Mononuclear cell (primary cell): ENCODE data around the gene UBE2S. TPM values are rescaled to one million over a fixed set of nuclear protein-coding genes. Genes with fewer than 3 reads are reported as not detected.
A peak's percentile ranks its signal among the peaks of the same experiment; 100 is the strongest.

Experiments used
- H3K27me3 ChIP-seq: 2 replicates; pipeline ENCODE4 v1.6.0; 2011; ENCODE audit warnings: low read length, control low read depth; ENCODE audit not compliant: insufficient read depth
- H3K4me1 ChIP-seq: 2 replicates; pipeline ENCODE4 v1.5.1; 2011; ENCODE audit warnings: mild to moderate bottlenecking, low read length, control low read depth; ENCODE audit not compliant: insufficient read depth
- H3K4me3 ChIP-seq: 2 replicates; pipeline ENCODE4 v1.5.1; 2011; ENCODE audit warnings: mild to moderate bottlenecking, low read length, moderate library complexity
- H3K9me3 ChIP-seq: 2 replicates; pipeline ENCODE4 v1.5.1; 2011; ENCODE audit warnings: low read depth, mild to moderate bottlenecking, control low read depth, low read length
- total RNA-seq: library from RNA; depleted of rRNA; stranded (reverse); fragments of >200 nt; gene quantifications from one replicate; pipeline ENCODE4 v1.2.3, GENCODE V29; 2012

Gene UBE2S
- total RNA-seq, 1 donor, result 20.7 TPM

DNA sequence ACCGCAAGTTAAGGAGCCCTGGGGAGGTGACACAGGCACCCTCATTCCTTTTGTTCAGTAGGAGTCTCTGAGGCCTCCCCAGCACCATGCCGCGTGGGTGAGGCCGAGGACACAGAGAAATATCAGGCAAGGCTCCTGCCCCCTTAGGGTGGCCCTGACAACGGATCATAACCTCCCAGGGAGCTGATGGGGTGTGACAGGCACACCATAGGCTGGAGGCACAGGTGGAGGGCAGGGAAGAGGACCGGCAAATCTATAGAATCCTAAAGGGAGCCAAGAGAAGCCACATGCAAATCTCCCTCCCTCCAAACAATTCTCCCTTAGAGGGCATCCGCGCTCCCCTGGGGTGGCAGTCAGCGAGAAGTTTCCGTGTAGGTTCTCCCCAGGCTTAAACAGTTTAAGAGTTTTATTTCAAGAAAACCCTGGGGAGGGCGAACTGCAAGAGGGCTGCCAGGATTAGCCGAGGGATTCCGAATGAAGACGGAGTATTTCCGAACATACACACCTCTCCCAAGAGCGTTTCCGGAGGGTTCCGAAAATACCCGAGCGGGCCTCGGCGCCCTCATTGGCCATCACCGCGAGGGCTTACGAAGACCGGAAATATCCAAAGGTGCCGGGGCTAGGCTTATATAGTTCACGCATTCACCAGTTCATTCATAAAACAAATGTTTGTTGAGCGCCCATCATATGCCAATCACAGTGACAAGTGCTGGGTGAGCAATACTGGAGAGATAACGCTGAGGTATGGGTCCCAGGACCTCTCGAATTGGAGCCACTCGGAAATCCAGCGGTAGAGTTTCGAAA is 22.5 kb downstream of the UBE2S start:
- H3K9me3 ChIP-seq, result no peaks in the 10 kb centered on the region
- H3K4me3 ChIP-seq, result peak overlapping the region; percentile 97
- no peaks in the 10 kb centered on the region for H3K27me3 ChIP-seq
- peaks cover 56% of the 10 kb centered on the region for H3K4me1 ChIP-seq

DNA sequence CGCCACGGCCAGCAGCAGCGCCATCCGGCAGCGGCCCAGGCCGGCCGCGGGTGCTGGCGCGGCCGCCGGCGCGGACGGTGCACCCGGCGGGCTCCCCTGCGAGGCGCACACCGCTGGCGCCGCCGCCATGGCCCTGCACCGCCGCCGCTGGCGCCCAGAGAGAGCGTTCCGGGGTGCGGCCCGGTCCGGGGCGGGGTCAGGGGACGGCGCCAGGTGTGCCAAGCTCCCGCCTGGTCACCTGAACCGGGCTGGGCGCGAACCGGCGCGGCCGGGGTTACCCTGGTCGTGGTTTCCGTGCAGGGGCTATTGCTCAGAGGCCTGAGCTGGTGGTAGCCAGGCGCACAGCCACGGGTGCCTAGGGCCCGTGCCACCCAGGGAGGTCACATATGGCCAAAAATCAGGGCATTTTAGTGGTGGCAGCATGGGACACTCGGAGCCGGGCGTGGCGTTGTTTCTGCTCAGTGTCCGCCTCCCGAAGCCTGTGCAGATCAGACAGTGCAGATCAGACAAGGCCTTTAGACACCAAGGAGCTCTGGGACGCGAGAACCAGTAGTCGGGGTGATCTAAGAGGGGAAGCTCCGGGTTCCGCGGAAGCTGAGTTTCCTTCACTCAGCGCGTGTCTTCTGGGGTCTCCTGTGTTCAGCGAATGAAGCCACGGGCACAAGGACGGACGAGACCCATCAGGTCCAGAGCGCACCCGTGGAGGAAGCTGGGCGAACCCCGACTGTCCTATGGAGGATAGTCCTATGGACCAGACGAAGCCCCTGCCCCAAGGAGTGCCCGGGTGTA is 23.3 kb downstream of the UBE2S start, which contains the start of gene TMEM238:
Gene TMEM238, minus strand, starts transcription at position 162 of the 789 bp plus-strand sequence. Its CDS starts 33 bp downstream, at position 129.
- H3K4me1 ChIP-seq, result peaks cover 49% of the 10 kb centered on the region
- no peaks in the 10 kb centered on the region for H3K9me3 ChIP-seq
- H3K27me3 ChIP-seq, result no peaks in the 10 kb centered on the region
- H3K4me3 ChIP-seq, result peak within 1 kb of the TSS; percentile 97

DNA sequence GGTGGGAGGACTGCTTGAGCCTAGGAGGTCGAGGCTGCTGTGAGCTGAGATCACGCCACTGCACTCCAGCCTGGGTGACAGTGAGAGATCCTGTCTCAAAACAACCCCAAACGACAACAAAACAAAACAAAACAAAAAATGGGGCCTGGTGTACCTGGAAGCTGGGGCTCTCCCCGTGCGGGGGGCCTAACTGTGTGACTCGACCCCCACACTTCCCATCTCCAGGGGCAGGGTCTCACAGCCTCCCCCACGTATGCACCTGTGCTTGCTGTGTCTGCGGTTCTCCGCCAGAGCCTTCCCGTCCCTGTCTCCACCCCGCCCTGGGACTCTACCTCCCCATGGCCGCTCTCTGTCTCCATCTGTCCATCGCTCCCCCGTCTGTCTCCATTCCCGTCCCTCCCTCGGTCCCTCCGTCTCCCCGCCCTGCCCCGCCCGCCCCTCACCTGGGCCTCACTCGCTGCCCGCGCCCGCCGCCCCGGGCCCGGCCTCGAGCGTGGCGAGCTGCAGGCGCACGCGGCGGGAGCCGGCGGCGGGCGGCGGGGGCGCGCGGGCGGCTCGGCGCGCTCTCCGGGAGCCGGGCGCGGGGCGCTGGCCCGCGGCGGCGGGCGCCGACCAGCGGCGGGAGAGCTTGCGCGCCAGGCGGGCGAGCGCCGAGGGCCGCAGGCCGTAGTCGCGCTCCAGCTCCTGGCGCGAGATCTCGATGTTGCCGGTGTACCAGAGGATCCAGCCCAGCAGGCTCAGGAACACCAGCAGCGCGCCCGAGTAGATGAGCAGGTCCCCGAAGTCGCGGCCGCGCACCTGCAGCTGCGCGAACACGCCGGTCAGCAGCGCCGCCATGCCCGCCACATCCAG is 24.1 kb downstream of the UBE2S start:
- Histone ChIP-seq H3K4me3 (peak overlapping the region; percentile 38), H3K9me3 (no peaks in the 10 kb centered on the region), H3K4me1 (peaks cover 41% of the 10 kb centered on the region), H3K27me3 (no peaks in the 10 kb centered on the region)

DNA sequence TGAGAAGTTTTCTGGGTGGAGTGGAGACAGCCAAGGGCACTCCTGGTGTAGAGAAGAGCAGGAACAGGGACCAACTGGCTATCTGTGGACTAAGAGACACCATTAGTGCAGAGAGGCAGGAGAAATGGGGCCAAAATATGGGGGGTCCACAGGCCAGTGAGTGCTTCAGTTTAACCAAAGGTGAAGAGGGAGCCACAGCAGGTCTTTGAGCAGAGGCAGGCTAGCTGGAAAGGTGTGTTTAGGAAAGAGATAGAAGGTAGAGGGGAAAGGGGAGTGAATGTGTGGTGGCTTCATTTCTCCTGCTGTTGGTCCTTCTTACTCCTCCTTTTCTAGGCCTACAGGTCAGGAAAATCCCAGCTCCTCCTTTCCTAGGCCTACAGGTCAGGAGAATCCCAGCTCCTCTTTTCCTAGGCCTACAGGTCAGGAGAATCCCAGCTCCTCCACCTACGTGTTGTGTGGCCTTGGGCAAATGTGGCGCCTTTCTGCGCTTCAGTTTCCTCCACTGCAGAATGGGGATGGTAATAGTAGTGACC is 25.0 kb downstream of the UBE2S start:
- H3K27me3 ChIP-seq, result no peaks in the 10 kb centered on the region
- H3K9me3 ChIP-seq, result no peaks in the 10 kb centered on the region
- H3K4me3 ChIP-seq, result no peak overlapping the region
- peaks cover 32% of the 10 kb centered on the region for H3K4me1 ChIP-seq

DNA sequence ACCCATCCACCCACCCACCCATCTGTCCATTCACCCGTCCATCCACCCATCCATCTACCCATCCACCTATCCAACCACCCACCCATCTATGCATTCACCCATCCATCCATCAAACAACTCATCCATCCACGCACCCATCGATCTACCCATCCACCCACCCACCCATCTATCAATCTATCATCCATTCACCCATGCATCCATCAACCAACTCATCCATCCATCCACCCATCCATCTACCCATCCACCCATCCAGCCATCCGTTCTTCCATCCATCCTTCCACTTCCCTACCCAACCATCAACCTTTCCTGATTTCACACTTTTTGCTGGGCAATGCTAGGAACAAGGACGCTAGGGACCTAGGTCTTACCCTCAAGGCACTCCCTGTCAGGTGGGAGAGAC is 25.6 kb downstream of the UBE2S start:
- Histone ChIP-seq H3K9me3 (no peaks in the 10 kb centered on the region), H3K27me3 (no peaks in the 10 kb centered on the region), H3K4me3 (no peak overlapping the region), H3K4me1 (peaks cover 26% of the 10 kb centered on the region)

DNA sequence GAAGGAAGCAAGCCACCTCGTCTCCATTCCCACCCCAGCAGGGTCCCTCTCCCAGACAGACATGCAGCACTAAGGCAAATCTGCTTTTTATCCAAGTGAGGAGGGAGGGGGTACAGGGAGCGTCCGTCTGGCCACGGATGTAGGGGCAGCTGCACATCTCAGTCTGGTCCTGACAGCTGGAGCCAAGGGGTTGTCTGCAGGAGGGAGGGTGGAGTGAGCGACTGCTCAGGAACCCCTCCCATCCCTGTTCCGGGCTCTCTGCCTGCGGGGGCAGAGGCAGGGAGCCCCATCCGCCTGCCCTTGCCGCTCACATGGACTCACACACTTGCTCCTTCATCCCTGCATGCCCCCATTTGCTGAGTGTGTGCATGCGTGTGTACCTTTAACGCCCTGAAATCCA is 28.4 kb downstream of the UBE2S start:
- H3K4me3 ChIP-seq, result no peak overlapping the region
- H3K9me3 ChIP-seq, result no peaks in the 10 kb centered on the region
- H3K4me1 ChIP-seq, result peaks cover 10% of the 10 kb centered on the region
- H3K27me3 ChIP-seq, result peaks cover 8% of the 10 kb centered on the region

DNA sequence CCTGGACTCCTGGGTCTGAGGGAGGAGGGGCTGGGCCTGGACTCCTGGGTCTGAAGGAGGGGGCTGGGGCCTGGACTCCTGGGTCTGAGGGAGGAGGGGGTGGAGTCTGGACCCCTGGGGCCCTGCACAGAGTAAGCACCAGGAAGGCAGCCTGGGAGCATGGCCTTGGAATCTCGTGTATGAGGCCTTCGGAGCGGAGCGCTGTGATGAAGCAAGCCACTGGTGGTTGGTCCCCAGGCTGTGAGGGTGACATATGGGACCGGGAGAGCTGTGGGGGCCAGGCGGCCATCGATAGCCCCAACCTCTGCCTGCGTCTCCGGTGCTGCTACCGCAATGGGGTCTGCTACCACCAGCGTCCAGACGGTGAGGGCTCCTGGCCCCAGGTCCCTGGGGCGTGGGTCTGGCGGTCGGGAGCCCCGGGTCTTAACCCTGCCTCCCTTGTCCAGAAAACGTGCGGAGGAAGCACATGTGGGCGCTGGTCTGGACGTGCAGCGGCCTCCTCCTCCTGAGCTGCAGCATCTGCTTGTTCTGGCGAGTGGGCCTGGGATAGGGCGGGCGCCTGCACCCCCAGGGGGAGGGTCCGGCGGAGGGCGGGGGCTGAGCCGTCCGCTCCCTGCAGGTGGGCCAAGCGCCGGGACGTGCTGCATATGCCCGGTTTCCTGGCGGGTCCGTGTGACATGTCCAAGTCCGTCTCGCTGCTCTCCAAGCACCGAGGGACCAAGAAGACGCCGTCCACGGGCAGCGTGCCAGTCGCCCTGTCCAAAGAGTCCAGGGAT is 30.0 kb downstream of the UBE2S start:
- Histone ChIP-seq H3K4me3 (no peak overlapping the region), H3K4me1 (no peaks in the 10 kb centered on the region), H3K27me3 (peaks cover 12% of the 10 kb centered on the region), H3K9me3 (no peaks in the 10 kb centered on the region)

DNA sequence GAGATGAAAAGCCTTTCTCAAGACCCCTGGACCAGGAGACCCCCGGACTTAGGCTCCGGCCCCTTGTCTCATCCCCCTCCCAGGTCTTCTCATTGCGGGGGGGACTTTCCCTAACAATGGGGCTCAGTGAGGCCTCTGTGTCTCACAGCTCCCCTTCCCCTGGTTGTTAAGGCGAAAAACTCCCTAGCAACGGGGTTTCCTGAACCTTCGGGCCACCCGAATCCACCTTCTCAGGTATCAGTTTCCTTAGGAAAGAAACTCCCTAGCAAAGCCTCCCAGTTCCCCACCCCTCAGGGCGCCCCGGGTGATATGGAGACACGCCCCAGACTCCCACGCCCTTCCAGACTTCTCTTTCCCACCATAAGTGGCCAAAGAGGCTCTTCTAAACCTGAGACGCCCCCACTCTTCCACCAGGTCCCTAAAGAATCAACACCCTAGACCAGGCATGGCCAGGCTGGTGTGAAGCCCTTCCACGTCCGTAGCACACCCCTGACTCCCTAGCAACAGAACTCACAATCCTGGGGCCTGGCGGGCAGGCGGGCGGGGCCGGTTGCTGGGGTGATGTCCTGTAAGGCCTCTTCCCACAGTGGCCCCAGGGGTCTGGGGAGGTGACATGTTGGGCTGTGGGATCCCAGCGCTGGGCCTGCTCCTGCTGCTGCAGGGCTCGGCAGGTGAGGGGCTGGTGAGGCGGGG is 31.2 kb downstream of the UBE2S start, which contains the start of gene TMEM190:
Gene TMEM190, plus strand, starts transcription at position 586 of the 693 bp plus-strand sequence. Its CDS starts 28 bp downstream, at position 614.
- Histone ChIP-seq H3K4me3 (no peak within 1 kb of the TSS), H3K9me3 (no peaks in the 10 kb centered on the region), H3K27me3 (peaks cover 21% of the 10 kb centered on the region), H3K4me1 (no peaks in the 10 kb centered on the region)

DNA sequence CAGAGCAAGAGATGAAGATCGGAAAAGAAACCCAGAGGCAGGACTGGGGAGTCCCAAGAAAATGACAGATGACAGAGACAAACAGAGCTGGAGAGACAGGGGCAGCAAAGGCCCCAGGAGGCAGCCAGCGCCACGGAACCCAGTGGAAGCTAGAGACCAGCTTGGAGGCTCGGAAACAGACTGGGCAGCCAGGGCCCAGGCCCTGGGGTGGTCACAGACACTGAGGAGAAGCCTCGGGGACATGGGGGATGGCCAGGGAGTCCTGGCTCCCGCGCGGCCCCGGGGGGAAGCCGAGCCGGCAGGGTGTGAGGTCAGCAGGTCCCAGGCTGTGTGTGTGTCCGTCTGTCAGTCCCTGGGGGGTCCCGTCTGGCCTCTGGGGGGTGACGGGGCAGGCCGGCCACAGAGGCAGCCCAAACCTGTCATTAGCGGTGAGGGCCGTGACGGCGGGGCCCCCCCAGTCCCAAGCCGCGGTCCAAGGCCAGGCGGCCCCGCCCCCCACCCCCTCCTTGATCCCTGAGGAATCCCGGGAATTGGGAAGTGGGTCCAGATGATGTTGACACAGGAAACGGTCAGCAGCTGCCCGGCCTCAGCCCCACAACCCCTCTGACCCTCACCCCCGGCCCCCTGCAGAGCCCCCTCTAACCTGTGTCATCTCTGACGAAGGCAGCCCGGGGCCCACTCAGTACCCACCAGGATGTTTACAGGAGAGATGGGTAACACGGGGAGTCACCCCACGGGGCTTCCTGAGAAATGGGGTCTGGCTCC is 33.4 kb downstream of the UBE2S start:
- Histone ChIP-seq H3K27me3 (peaks cover 34% of the 10 kb centered on the region), H3K9me3 (no peaks in the 10 kb centered on the region), H3K4me1 (peaks cover 1% of the 10 kb centered on the region), H3K4me3 (no peak overlapping the region)

DNA sequence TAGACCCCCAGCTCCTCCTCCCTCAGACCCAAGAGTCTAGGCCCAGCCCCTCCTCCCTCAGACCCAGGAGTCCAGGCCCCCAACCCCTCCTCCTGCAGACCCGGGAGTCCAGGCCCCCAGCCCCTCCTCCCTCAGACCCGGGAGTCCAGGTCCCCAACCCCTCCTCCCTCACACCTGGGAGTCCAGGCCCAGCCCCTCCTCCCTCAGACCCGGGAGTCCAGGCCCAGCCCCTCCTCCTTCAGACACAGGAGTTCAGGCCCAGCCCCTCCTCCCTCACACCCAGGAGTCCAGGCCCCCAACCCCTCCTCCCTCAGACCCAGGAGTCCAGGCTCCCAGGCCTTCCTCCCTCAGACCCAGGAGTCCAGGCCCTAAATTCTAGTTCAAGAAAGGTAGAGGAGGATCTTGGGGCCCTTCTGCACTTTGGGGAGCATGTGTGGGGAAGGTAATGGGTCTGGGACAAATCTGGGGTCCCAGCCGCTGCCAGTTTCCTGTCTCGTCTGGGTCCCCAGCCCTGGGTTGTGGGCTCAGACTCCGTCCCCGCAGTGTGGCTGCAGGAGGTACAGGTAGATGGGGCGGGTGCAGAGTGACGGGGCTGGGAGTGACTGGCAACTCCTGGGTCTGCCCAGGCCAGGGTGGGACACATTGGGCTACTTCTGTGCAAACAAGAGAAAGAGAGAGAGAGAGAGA is 34.1 kb downstream of the UBE2S start:
- no peak overlapping the region for H3K4me3 ChIP-seq
- H3K27me3 ChIP-seq, result peaks cover 41% of the 10 kb centered on the region
- H3K9me3 ChIP-seq, result no peaks in the 10 kb centered on the region
- peaks cover 6% of the 10 kb centered on the region for H3K4me1 ChIP-seq

DNA sequence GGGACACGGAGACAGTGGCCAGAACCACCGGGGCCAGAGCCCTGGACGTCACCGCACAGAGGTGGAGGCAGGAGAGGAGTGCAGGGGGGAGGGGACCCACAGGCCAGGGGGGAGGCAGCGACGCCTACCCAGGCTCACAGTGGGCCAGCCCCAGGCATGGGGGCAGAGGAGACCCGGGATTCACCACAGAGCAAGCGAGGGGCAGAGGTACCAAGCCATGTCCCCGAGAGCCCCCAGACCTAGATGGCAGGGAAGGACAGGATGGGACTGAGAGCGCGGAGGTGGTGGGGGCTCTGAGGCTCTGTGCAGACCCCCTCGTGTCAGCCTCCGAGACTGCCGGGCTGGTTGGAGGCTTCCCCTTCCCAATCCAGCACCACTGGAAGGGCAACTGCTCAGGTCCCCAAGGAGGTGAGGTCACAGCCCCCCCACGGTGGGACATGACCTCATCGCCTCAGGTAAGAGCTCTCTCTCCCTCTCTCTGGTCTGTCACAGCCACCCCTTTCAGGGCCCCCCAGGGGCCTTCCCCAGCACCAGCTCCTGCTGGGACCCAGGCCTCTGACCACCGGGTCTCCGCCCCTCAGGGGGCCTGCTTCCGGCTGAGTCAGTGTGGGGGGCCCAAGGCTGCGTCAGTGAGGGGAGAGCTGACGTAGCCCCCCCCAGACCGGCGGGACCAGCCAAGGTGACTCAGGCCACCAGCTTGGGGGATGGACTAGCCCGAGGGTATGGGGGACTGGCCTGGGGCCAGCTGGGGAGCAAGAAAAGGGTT is 35.1 kb downstream of the UBE2S start:
- peaks cover 6% of the 10 kb centered on the region for H3K4me1 ChIP-seq
- no peaks in the 10 kb centered on the region for H3K9me3 ChIP-seq
- H3K4me3 ChIP-seq, result no peak overlapping the region
- peaks cover 42% of the 10 kb centered on the region for H3K27me3 ChIP-seq
